GM12865 (cell line): ENCODE data around the gene PLGLB1.
"Not testable (repeated sequence)": the region's sequence is repeated elsewhere in the genome, so short reads cannot be mapped to it uniquely, and the experiment has no call there.

Experiments used
- DNase-seq: peaks from one replicate; pipeline ENCODE4 v3.0.0; 2010; ENCODE audit warnings: low read depth
- H3K4me3 ChIP-seq: 2 replicates; pipeline ENCODE4 v1.5.1; 2011; ENCODE audit warnings: mild to moderate bottlenecking, low read depth, low read length, control low read depth

PLGLB1 gene

DNA sequence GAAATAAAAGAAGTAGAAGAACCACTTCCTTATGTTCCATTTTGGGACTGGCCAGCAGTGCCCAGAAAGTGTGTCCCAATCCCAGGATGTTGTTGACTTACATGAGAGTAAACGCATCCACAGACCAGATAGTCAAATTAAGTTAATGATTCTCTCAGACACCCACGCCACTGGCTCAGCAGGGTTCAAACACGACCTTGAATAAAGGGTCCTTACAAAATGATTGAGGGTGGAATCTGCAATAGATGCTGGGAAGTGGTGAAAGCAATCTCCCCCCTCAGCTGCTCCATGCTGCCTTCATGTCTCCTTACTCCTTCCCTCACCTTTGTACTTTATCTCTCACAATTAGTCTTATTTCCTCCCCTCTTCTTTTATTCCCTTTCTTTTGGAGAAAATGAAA lies at the start of gene PLGLB1:
Gene PLGLB1 (minus strand): TSS at position 101 of the 400 bp plus-strand sequence. CDS start 61 bp downstream, at position 40.
- DNase-seq, H3K4me3 ChIP-seq: not testable (repeated sequence)

DNA sequence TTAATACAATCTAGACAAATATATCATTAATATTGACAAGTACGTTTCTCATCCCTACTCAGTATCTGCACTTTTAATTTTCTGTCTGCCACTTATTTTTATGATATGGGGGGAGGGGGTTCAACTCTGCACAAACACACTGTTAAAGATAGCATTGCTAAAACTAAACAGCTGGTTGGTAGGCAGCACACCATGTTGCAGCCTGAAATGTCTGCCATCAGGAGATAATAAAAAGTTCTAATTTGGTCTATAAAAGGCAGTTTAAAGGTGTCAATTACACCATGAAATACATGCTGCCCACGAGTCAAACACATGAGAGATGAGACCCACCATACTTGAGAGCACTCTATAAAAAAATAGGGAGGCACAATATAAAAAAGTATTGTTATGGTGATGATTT lies 42.7 kb upstream of the PLGLB1 start:
- not testable (repeated sequence) for H3K4me3 ChIP-seq, DNase-seq

DNA sequence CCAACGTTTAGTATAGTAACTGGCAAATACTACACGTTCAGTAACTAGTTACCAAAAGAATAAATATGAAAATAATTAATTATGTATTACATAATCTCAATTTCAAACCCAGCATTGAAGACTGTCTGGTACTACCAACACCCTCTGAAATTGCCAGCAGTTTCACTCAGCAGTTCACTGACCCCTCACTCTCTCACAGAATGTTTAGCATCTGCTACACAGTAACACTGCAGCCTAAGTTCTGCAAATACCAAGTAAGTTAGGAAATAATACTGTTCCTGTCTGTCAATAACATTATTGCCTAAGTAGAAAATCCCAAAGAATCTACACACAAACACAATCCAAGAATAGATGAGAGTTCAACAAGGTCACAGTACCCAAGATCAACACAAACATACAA lies 41.8 kb upstream of the PLGLB1 start:
- DNase-seq, H3K4me3 ChIP-seq: not testable (repeated sequence)

GRCh38 chr2:87061519-87061918 lies 39.9 kb upstream of the PLGLB1 start:
- not testable (repeated sequence) for H3K4me3 ChIP-seq, DNase-seq

DNA sequence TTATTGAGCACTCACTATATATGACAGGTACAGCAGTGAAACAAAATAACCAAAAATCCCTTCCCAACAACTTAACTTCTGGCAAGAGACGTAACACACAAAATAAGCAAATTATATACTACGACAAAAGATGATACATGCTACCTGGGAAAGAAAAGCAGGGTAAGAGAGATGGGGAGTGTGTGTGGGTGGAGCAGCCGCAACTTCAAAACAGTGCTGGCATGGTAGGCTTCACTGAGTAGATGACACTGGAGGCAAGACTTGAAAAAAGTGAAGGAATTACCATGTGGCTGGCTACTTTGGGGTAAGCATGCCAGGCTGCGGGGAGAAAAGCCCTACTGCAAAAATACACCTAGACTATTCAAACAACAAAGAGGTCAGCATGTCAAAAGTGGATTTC lies 36.0 kb upstream of the PLGLB1 start:
- not testable (repeated sequence) for DNase-seq, H3K4me3 ChIP-seq

DNA sequence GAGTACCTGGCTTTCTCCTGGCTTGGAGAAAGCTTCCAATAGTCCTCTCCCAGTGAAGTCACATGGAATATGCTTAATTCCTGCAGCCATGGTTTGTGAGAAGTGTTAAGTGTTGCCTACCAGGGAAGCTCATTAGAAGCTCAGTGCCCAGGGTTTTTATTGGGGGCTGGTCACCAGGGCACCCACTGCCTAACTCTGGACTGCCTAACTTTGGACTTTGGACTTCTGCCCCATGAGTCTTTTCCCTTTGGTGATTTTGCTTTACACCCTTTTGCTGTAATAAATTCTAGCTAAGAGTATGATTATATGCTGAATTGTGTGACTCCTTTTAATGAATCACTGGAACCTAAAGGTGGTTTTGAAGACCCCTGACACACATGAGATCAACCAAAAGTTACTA lies 35.2 kb upstream of the PLGLB1 start:
- not testable (repeated sequence) for DNase-seq

GRCh38 chr2:87056435-87056834 lies 34.8 kb upstream of the PLGLB1 start:
- H3K4me3 ChIP-seq, DNase-seq: not testable (repeated sequence)

More for the DNA sequence above, 35.2 kb upstream of the PLGLB1 start:
- not testable (repeated sequence) for H3K4me3 ChIP-seq

GRCh38 chr2:87054375-87054774 lies 32.7 kb upstream of the PLGLB1 start:
- not testable (repeated sequence) for H3K4me3 ChIP-seq, DNase-seq

DNA sequence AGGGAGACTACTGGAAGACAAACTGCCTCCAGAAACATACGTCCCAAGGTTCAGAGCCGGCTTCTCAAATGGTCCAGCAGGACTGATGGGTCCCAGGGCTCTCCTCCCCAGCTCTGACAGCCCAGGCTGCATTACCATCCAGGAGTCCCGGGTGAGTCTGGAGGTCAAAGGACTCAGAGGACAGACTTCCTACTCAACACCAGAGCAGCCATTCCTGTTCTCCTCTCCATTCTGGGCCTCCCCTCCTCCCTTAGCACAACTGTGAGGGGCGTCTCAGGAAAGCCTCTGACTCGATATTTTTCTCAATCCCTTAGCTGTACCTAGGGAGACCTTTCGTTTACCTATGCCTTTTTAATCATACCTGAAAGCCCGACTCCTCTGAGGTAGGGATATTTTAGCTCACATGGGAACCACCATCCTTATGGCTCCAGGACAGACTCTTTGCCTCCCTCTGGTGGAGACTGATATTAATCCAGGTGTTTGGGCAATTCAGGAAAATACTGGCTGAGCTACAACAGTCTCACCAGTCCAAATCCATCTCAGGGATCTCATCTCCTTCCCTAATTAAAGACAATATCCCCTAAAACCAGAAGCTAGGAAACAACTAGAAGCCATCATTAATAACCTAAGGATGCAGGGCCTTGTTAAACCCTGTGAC lies 19.8 kb upstream of the PLGLB1 start:
- not testable (repeated sequence) for H3K4me3 ChIP-seq, DNase-seq

DNA sequence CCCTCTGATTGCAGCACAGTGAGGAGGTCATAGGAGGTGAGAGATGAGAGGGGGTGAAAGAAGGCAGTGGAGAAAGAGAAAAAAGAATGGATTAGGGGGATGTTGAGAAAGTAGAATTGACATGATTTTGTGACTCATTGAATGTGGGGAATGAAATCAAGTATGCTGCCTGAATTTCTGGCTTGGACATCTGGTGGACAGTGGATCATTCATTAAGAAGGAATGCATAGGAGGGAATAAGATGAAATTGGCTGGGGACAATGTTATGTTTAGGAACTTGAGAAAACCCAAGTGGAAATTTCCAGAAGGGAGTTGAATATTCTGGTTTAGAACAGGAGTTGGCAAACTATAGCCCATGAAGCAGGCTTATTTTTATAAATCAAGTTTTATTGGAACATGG lies 7.0 kb upstream of the PLGLB1 start:
- DNase-seq, H3K4me3 ChIP-seq: not testable (repeated sequence)

GRCh38 chr2:87026816-87027215 lies 5.2 kb upstream of the PLGLB1 start:
- H3K4me3 ChIP-seq, DNase-seq: not testable (repeated sequence)

DNA sequence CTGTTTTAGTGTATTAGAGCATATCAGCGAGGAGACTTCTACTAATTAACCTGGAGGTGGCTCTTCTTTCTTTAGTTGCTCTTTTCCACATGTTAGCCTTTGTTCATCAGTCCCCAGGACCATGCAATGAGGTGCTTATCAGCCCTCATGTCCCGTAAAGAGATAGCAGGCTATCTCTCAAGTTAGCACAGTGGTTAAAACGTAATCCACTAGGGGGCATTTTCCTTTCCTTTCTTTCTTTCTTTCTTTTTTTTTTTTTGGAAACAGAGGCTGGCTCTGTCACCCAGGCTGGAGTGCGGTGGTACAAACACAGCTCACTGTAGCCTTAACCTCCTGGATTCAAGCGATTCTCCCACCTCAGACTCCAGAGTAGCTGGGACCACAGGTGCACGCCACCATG lies 4.3 kb upstream of the PLGLB1 start:
- H3K4me3 ChIP-seq, DNase-seq: not testable (repeated sequence)

- DNase-seq, H3K4me3 ChIP-seq: not testable (repeated sequence)
Measured at GRCh38 chr2:87023988-87024615, 2.5 kb upstream of the PLGLB1 start.

- H3K4me3 ChIP-seq, DNase-seq: not testable (repeated sequence)
Measured at GRCh38 chr2:87021043-87021442, 601 bp downstream of the PLGLB1 start.

- not testable (repeated sequence) for H3K4me3 ChIP-seq, DNase-seq
Measured at GRCh38 chr2:87019053-87019452, 2.6 kb downstream of the PLGLB1 start.

DNA sequence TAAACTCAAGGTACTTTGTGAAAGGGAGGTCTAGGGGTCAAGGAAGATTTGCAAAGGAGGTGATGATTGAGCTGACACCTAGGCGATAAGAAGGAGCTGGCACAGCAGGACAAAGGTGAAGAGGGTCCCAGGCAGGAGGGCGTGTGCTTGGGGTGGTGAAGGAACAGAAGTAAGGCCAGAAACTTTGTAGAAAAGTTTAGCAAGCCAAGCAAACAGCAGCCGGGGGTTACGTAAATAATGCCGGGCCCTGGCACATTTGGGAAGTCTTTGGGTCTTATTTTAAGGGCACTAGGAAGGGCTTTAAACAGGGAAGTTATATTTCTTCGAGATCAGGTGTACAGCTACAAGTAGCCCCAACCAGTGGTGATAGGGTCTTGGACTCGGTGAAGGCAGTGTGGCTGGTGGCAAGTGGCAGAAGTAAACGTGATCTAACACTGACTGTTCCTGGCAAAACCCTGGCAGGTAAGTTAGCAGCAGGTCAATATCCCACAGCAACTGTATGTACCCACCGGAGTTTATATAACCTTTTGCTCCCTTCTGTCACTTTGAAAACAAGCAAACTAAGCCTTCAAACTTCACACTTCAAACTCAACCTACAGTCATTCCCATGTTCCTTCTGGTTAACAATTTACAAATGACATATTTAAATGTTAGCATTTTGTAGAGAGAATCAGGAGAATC lies 7.0 kb downstream of the PLGLB1 start:
- H3K4me3 ChIP-seq, DNase-seq: not testable (repeated sequence)

DNA sequence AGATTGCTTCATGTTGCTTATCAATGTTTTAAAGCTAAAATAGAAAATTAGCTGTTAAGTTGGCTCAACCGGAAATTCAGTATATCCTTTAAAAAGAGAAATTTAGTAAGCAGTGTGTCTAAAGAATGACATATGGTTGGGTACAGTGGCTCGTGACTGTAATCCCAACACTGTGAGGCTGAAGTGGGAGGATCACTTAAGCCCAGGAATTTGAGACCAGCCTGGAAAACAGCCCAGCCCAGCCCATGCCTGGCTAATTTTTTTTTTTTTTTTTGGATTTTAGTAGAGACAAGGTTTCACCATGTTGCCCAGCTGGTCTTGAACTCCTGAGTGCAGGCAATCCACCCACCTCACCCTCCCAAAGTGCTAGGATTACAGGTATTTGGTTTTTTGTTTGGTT lies 17.2 kb downstream of the PLGLB1 start:
- not testable (repeated sequence) for DNase-seq, H3K4me3 ChIP-seq
